Liver (tissue), 9 donors: ENCODE measurements around the gene E2F4. TPM values are rescaled to one million over a fixed set of nuclear protein-coding genes. Genes with fewer than 3 reads are reported as not detected.

Experiments
- DNase-seq: peaks from one replicate; pipeline ENCODE4 v3.0.0-alpha.2; 2017; ENCODE audit warnings: low spot score
- H3K27ac ChIP-seq, 2 donors: one replicate each; pipeline ENCODE4 v1.7.0; 2013; ENCODE audit warnings: inconsistent platforms in 2 of 2, low read length in 2 of 2, control low read depth in 1 of 2, low read depth in 1 of 2, mild to moderate bottlenecking in 1 of 2
- H3K27me3 ChIP-seq, 4 donors: one replicate each; pipeline versions ENCODE4 v1.6.1 to v1.7.0; 2013; ENCODE audit warnings: low read length in 3 of 4, inconsistent platforms in 1 of 4, mild to moderate bottlenecking in 1 of 4, moderate library complexity in 1 of 4; ENCODE audit not compliant: control insufficient read depth in 4 of 4, insufficient read depth in 4 of 4
- H3K36me3 ChIP-seq, 4 donors: one replicate each; pipeline versions ENCODE4 v1.6.1 to v1.7.0; 2013; ENCODE audit warnings: low read length in 3 of 4, mild to moderate bottlenecking in 3 of 4, low read depth in 1 of 4, moderate library complexity in 1 of 4; ENCODE audit not compliant: control insufficient read depth in 4 of 4, insufficient read depth in 3 of 4
- H3K4me1 ChIP-seq, 4 donors: one replicate each; pipeline versions ENCODE4 v1.6.1 to v1.7.0; 2013; ENCODE audit warnings: low read length in 3 of 4, mild to moderate bottlenecking in 3 of 4, moderate library complexity in 1 of 4; ENCODE audit not compliant: control insufficient read depth in 4 of 4, insufficient read depth in 4 of 4
- H3K4me3 ChIP-seq, 3 donors: one replicate each; pipeline versions ENCODE4 v1.6.1 to v1.7.0; 2013; ENCODE audit warnings: low read length in 3 of 3, control low read depth in 1 of 3, low read depth in 1 of 3, mild to moderate bottlenecking in 1 of 3
- H3K9ac ChIP-seq, 2 donors: one replicate each; pipeline ENCODE4 v1.7.0; 2013; ENCODE audit warnings: low read length in 2 of 2, mild to moderate bottlenecking in 2 of 2, moderate library complexity in 2 of 2, control low read depth in 1 of 2, low read depth in 1 of 2
- H3K9me3 ChIP-seq, 4 donors: one replicate each; pipeline versions ENCODE4 v1.6.1 to v1.7.0; 2013; ENCODE audit warnings: low read length in 3 of 4; ENCODE audit not compliant: control insufficient read depth in 4 of 4
- EGR1 ChIP-seq, 2 donors: IDR thresholded peaks; 2 replicates each; pipeline ENCODE4 v1.6.1; 2016 to 2018; ENCODE audit warnings: antibody characterized with exemption in 2 of 2, low read depth in 2 of 2
- FOXA1 ChIP-seq: IDR thresholded peaks from 2 replicates; pipeline ENCODE4 v1.6.1; 2016; ENCODE audit warnings: antibody characterized with exemption
- FOXA2 ChIP-seq: IDR thresholded peaks from 2 replicates; pipeline ENCODE4 v1.6.1; 2016; ENCODE audit warnings: antibody characterized with exemption
- GABPA ChIP-seq, 2 donors: IDR thresholded peaks in 1 of 2; conservative IDR thresholded peaks in 1 of 2; 2 replicates each; pipeline ENCODE4 v1.6.1; 2016; ENCODE audit warnings: antibody characterized with exemption in 2 of 2, mild to moderate bottlenecking in 1 of 2, moderate library complexity in 1 of 2
- HNF4A ChIP-seq, 2 donors: conservative IDR thresholded peaks; 2 replicates each; pipeline ENCODE4 v1.6.1; 2016; ENCODE audit warnings: antibody characterized with exemption in 2 of 2, mild to moderate bottlenecking in 2 of 2
- HNF4G ChIP-seq: IDR thresholded peaks from 2 replicates; pipeline ENCODE4 v1.6.1; 2016; ENCODE audit warnings: antibody characterized with exemption
- JUND ChIP-seq, 2 donors: IDR thresholded peaks; 2 replicates each; pipeline ENCODE4 v1.6.1; 2016; ENCODE audit warnings: antibody characterized with exemption in 2 of 2
- NR2F2 ChIP-seq: IDR thresholded peaks from 2 replicates; pipeline ENCODE4 v1.6.1; 2016; ENCODE audit warnings: antibody characterized with exemption
- RAD21 ChIP-seq, 2 donors: IDR thresholded peaks; 2 replicates each; pipeline ENCODE4 v1.6.1; 2016; ENCODE audit warnings: antibody characterized with exemption in 2 of 2, mild to moderate bottlenecking in 2 of 2
- RXRA ChIP-seq, 2 donors: IDR thresholded peaks; 2 replicates each; pipeline ENCODE4 v1.6.1; 2017 to 2018; ENCODE audit warnings: antibody characterized with exemption in 2 of 2, mild to moderate bottlenecking in 1 of 2
- SP1 ChIP-seq: IDR thresholded peaks from 2 replicates; pipeline ENCODE4 v1.6.1; 2018; ENCODE audit warnings: antibody characterized with exemption, mild to moderate bottlenecking
- TAF1 ChIP-seq: conservative IDR thresholded peaks from 2 replicates; pipeline ENCODE4 v1.6.1; 2016; ENCODE audit warnings: antibody characterized with exemption, mild to moderate bottlenecking
- YY1 ChIP-seq: IDR thresholded peaks from 2 replicates; pipeline ENCODE4 v1.6.1; 2016; ENCODE audit warnings: antibody characterized with exemption, mild to moderate bottlenecking
- WGBS: extraction: QIAGEN DNeasy Blood & Tissue Kit; methylation state at CpG from one replicate; pipeline ENCODE4 v1.1.7; 2013; 5-methylcytosine and 5-hydroxymethylcytosine counted together
- polyA plus RNA-seq, 2 donors: library from polyadenylated mRNA; stranded (reverse) in 1 of 2; unstranded in 1 of 2; fragments of 200-250 nt in 1 of 2; fragments of >200 nt in 1 of 2; fragmentation: Nextera tagmentation in 1 of 2; extraction: Ambion mirVana in 1 of 2; gene quantifications; one replicate each; pipeline versions ENCODE4 v1.2.1 to v1.2.3, GENCODE V29; 2013 to 2015
- total RNA-seq, 2 donors: library from RNA; depleted of rRNA; stranded (reverse); fragments of >200 nt; gene quantifications; one replicate each; pipeline ENCODE4 v1.2.3, GENCODE V29; 2014
- TF ChIP-seq, protein P1 (sequence below): fragments of 150-350 bp; IDR thresholded peaks from 2 replicates; pipeline ENCODE4 v1.5.1; 2017; ENCODE audit warnings: improper control_type of control experiment, low read depth, low read length; ENCODE audit not compliant: missing input control
- TF ChIP-seq, protein P2 (sequence below): IDR thresholded peaks from 2 replicates; pipeline ENCODE4 v1.6.1; 2016; ENCODE audit warnings: antibody characterized with exemption
- TF ChIP-seq, protein P3 (sequence below): IDR thresholded peaks from 2 replicates; pipeline ENCODE4 v1.6.1; 2016; ENCODE audit warnings: antibody characterized with exemption
- donor health status: healthy.
- donor health status: healthy.
- donor health status: healthy.
- donor health status: healthy.
- donor health status: healthy.

The E2F4 gene
- total and polyA plus RNA-seq, 4 donors: 18.1 to 107 (median 30.0) TPM

DNA sequence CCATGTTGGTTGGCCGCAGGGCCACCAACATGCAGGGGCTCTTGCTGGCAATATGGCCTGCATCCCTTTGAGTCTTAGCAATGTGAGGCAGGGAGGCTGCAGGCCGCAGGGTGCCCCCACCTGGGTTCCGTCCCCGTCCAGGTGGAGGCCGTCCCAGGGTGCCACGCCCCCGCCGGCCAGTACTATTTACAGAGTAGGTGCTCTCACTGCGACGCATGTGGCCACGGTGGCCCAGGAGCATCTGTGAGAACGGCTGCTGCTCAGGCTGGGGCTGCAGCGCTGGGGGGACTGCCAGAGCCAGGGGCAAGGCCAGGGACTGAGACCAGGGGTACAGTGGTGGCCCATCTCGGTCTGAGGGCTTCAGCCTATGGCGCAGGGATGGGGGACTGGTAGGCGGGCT lies 11.8 kb upstream of the E2F4 start (continued):
- TF ChIP-seq, protein P1, sequence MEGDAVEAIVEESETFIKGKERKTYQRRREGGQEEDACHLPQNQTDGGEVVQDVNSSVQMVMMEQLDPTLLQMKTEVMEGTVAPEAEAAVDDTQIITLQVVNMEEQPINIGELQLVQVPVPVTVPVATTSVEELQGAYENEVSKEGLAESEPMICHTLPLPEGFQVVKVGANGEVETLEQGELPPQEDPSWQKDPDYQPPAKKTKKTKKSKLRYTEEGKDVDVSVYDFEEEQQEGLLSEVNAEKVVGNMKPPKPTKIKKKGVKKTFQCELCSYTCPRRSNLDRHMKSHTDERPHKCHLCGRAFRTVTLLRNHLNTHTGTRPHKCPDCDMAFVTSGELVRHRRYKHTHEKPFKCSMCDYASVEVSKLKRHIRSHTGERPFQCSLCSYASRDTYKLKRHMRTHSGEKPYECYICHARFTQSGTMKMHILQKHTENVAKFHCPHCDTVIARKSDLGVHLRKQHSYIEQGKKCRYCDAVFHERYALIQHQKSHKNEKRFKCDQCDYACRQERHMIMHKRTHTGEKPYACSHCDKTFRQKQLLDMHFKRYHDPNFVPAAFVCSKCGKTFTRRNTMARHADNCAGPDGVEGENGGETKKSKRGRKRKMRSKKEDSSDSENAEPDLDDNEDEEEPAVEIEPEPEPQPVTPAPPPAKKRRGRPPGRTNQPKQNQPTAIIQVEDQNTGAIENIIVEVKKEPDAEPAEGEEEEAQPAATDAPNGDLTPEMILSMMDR: no peak
- TF ChIP-seq, protein P2, sequence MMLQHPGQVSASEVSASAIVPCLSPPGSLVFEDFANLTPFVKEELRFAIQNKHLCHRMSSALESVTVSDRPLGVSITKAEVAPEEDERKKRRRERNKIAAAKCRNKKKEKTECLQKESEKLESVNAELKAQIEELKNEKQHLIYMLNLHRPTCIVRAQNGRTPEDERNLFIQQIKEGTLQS: no peak
- TF ChIP-seq FOXA1 (no peak), SP1 (no peak), GABPA (IDR thresholded peaks at IDR 0.05 in 1 of 2, conservative IDR thresholded peaks at IDR 0.05 in 1 of 2) (no peak), FOXA2 (no peak), JUND (IDR thresholded peaks at IDR 0.05) (no peak), TAF1 (no peak), NR2F2 (no peak)

DNA sequence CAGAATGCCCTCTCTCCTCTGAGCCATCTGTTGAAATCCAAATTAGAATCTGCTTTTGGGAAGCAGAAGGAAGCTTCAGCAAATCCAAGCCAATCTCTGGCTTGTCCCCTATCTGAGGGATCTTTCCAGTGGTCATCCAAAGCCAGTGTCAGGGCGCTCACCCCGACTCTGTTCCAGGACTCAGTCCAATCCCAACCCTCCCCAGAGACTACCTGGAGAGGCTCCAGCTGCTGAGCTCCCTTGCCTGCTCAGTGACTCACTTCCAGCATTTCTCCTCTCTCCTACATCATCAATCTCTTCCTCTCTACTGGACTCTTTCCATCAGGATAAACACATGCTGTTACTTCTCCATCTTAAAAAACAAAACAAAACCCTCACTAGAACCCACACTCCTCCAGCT lies 10.6 kb upstream of the E2F4 start:
- no peaks in the 10 kb centered on the region for H3K9me3 ChIP-seq
- no peak overlapping the region for H3K4me3 ChIP-seq
- TF ChIP-seq YY1 (no peak), EGR1 (IDR thresholded peaks at IDR 0.05; ENCODE audit: low read depth in 2 of 2) (no peak), RXRA (IDR thresholded peaks at IDR 0.05) (no peak), NR2F2 (no peak), HNF4A (conservative IDR thresholded peaks at IDR 0.05) (no peak)
- TF ChIP-seq, protein P1: no peak
- H3K27ac ChIP-seq: no peak overlapping the region
- 67% methylated on average over 2 of the region's 2 CpGs for WGBS
- H3K36me3 ChIP-seq: no peaks in the 10 kb centered on the region
- no peaks in the 10 kb centered on the region for H3K27me3 ChIP-seq
- DNase-seq: no peak
- H3K4me1 ChIP-seq: peaks cover 13 to 41% (median 25%) of the 10 kb centered on the region in 4 donors
- H3K9ac ChIP-seq: no peak overlapping the region

DNA sequence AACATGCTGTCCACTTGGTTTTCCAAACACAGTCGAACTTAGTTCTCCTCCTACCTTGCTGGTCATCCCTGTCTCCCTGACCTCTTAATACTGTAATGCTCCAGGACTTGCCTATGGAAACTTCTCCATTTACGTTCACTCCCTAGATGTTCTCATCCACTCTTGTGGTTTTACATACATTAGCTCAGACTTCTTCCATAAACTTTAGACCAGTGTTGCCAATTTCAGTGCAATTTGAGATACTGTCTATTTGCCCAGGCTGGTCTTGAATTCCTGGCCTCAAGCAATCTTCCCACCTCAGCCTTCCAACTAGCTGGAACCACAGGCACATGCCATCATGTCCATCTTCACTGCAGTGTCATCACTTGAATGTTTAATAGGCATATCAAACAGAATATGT lies 9.7 kb upstream of the E2F4 start:
- Histone ChIP-seq H3K27ac (no peak overlapping the region), H3K9me3 (no peaks in the 10 kb centered on the region), H3K27me3 (no peaks in the 10 kb centered on the region), H3K4me1 (peaks cover 13 to 41% (median 25%) of the 10 kb centered on the region in 4 donors), H3K4me3 (no peak overlapping the region), H3K9ac (no peak overlapping the region), H3K36me3 (no peaks in the 10 kb centered on the region)
- TF ChIP-seq HNF4G (no peak), GABPA (IDR thresholded peaks at IDR 0.05 in 1 of 2, conservative IDR thresholded peaks at IDR 0.05 in 1 of 2) (no peak), NR2F2 (no peak), FOXA2 (no peak), TAF1 (no peak), RAD21 (IDR thresholded peaks at IDR 0.05) (no peak), JUND (IDR thresholded peaks at IDR 0.05) (no peak), HNF4A (conservative IDR thresholded peaks at IDR 0.05) (no peak)
- TF ChIP-seq, protein P1: no peak
- TF ChIP-seq, protein P3, sequence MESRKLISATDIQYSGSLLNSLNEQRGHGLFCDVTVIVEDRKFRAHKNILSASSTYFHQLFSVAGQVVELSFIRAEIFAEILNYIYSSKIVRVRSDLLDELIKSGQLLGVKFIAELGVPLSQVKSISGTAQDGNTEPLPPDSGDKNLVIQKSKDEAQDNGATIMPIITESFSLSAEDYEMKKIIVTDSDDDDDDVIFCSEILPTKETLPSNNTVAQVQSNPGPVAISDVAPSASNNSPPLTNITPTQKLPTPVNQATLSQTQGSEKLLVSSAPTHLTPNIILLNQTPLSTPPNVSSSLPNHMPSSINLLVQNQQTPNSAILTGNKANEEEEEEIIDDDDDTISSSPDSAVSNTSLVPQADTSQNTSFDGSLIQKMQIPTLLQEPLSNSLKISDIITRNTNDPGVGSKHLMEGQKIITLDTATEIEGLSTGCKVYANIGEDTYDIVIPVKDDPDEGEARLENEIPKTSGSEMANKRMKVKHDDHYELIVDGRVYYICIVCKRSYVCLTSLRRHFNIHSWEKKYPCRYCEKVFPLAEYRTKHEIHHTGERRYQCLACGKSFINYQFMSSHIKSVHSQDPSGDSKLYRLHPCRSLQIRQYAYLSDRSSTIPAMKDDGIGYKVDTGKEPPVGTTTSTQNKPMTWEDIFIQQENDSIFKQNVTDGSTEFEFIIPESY: no peak
- DNase-seq: no peak
- WGBS: 91% methylated on average over 2 of the region's 2 CpGs
